Measurements from ENCODE around the gene AP5S1.

Gene AP5S1

GRCh38 chr20:3814928-3815495 is 5.3 kb upstream of the AP5S1 start:
- no peak overlapping the region for H3K4me3 ChIP-seq (ENCODE audit: low read length)
- H3K9me3 ChIP-seq (ENCODE audit: control insufficient read depth, low read depth, low read length), result no peaks in the 10 kb centered on the region
- no peaks in the 10 kb centered on the region for H3K36me3 ChIP-seq (ENCODE audit: control insufficient read depth, low read depth, low read length)
- H3K27ac ChIP-seq (ENCODE audit: low read length), result no peak overlapping the region
- H3K27me3 ChIP-seq (ENCODE audit: control insufficient read depth, insufficient read depth, low read length), result no peaks in the 10 kb centered on the region
- no peak overlapping the region for H3K9ac ChIP-seq (ENCODE audit: low read length)
- H3K4me1 ChIP-seq (ENCODE audit: control insufficient read depth, low read depth, low read length), result peaks cover 9% of the 10 kb centered on the region

- H3K27ac ChIP-seq (ENCODE audit: low read length), result no peak overlapping the region
- H3K9me3 ChIP-seq (ENCODE audit: control insufficient read depth, low read depth, low read length), result no peaks in the 10 kb centered on the region
- H3K4me1 ChIP-seq (ENCODE audit: control insufficient read depth, low read depth, low read length), result peaks cover 9% of the 10 kb centered on the region
Measured at GRCh38 chr20:3815703-3816315, 4.5 kb upstream of the AP5S1 start.

GRCh38 chr20:3818155-3819151 is 1.9 kb upstream of the AP5S1 start:
- H3K4me3 ChIP-seq (ENCODE audit: low read length), result no peak overlapping the region
- H3K27ac ChIP-seq (ENCODE audit: low read length), result no peak overlapping the region
- H3K27me3 ChIP-seq (ENCODE audit: control insufficient read depth, insufficient read depth, low read length), result no peaks in the 10 kb centered on the region
- no peak overlapping the region for H3K9ac ChIP-seq (ENCODE audit: low read length)
- H3K4me1 ChIP-seq (ENCODE audit: control insufficient read depth, low read depth, low read length), result peaks cover 9% of the 10 kb centered on the region
- no peaks in the 10 kb centered on the region for H3K9me3 ChIP-seq (ENCODE audit: control insufficient read depth, low read depth, low read length)
- H3K36me3 ChIP-seq (ENCODE audit: control insufficient read depth, low read depth, low read length), result no peaks in the 10 kb centered on the region

More at GRCh38 chr20:3815703-3816315, 4.5 kb upstream of the AP5S1 start:
- Histone ChIP-seq H3K9ac (ENCODE audit: low read length) (no peak overlapping the region), H3K27me3 (ENCODE audit: control insufficient read depth, insufficient read depth, low read length) (no peaks in the 10 kb centered on the region), H3K36me3 (ENCODE audit: control insufficient read depth, low read depth, low read length) (no peaks in the 10 kb centered on the region), H3K4me3 (ENCODE audit: low read length) (no peak overlapping the region)

GRCh38 chr20:3819411-3820047 is 818 bp upstream of the AP5S1 start:
- peaks cover 9% of the 10 kb centered on the region for H3K4me1 ChIP-seq (ENCODE audit: control insufficient read depth, low read depth, low read length)
- H3K27ac ChIP-seq (ENCODE audit: low read length), result no peak overlapping the region

GRCh38 chr20:3820901-3821727 is 767 bp downstream of the AP5S1 start:
- H3K4me3 ChIP-seq (ENCODE audit: low read length), result peak overlapping the region; percentile 92
- H3K27ac ChIP-seq (ENCODE audit: low read length), result peak overlapping the region; percentile 82
- peaks cover 6% of the 10 kb centered on the region for H3K4me1 ChIP-seq (ENCODE audit: control insufficient read depth, low read depth, low read length)
- no peaks in the 10 kb centered on the region for H3K36me3 ChIP-seq (ENCODE audit: control insufficient read depth, low read depth, low read length)
- no peaks in the 10 kb centered on the region for H3K27me3 ChIP-seq (ENCODE audit: control insufficient read depth, insufficient read depth, low read length)
- no peaks in the 10 kb centered on the region for H3K9me3 ChIP-seq (ENCODE audit: control insufficient read depth, low read depth, low read length)
- peak overlapping the region; percentile 90 for H3K9ac ChIP-seq (ENCODE audit: low read length)

More at GRCh38 chr20:3819411-3820047, 818 bp upstream of the AP5S1 start:
- no peaks in the 10 kb centered on the region for H3K9me3 ChIP-seq (ENCODE audit: control insufficient read depth, low read depth, low read length)
- no peaks in the 10 kb centered on the region for H3K36me3 ChIP-seq (ENCODE audit: control insufficient read depth, low read depth, low read length)
- H3K9ac ChIP-seq (ENCODE audit: low read length), result peak overlapping the region; percentile 90
- H3K4me3 ChIP-seq (ENCODE audit: low read length), result peak overlapping the region; percentile 92
- H3K27me3 ChIP-seq (ENCODE audit: control insufficient read depth, insufficient read depth, low read length), result no peaks in the 10 kb centered on the region

- H3K36me3 ChIP-seq (ENCODE audit: control insufficient read depth, low read depth, low read length), result no peaks in the 10 kb centered on the region
- H3K9me3 ChIP-seq (ENCODE audit: control insufficient read depth, low read depth, low read length), result no peaks in the 10 kb centered on the region
- no peaks in the 10 kb centered on the region for H3K27me3 ChIP-seq (ENCODE audit: control insufficient read depth, insufficient read depth, low read length)
- H3K27ac ChIP-seq (ENCODE audit: low read length), result no peak overlapping the region
- H3K4me3 ChIP-seq (ENCODE audit: low read length), result no peak overlapping the region
- peaks cover 3% of the 10 kb centered on the region for H3K4me1 ChIP-seq (ENCODE audit: control insufficient read depth, low read depth, low read length)
- no peak overlapping the region for H3K9ac ChIP-seq (ENCODE audit: low read length)
Measured at GRCh38 chr20:3821996-3822395, 1.6 kb downstream of the AP5S1 start.

- Histone ChIP-seq H3K36me3 (ENCODE audit: control insufficient read depth, low read depth, low read length) (no peaks in the 10 kb centered on the region), H3K9me3 (ENCODE audit: control insufficient read depth, low read depth, low read length) (no peaks in the 10 kb centered on the region), H3K27ac (ENCODE audit: low read length) (no peak overlapping the region), H3K4me3 (ENCODE audit: low read length) (no peak overlapping the region), H3K9ac (ENCODE audit: low read length) (no peak overlapping the region), H3K4me1 (ENCODE audit: control insufficient read depth, low read depth, low read length) (peaks cover 3% of the 10 kb centered on the region), H3K27me3 (ENCODE audit: control insufficient read depth, insufficient read depth, low read length) (no peaks in the 10 kb centered on the region)
Measured at GRCh38 chr20:3823881-3824280, 3.5 kb downstream of the AP5S1 start.

GRCh38 chr20:3825526-3825925 is 5.2 kb downstream of the AP5S1 start:
- H3K9me3 ChIP-seq (ENCODE audit: control insufficient read depth, low read depth, low read length), result no peaks in the 10 kb centered on the region
- H3K27ac ChIP-seq (ENCODE audit: low read length), result no peak overlapping the region
- no peak overlapping the region for H3K4me3 ChIP-seq (ENCODE audit: low read length)
- H3K9ac ChIP-seq (ENCODE audit: low read length), result no peak overlapping the region
- H3K27me3 ChIP-seq (ENCODE audit: control insufficient read depth, insufficient read depth, low read length), result no peaks in the 10 kb centered on the region
- no peaks in the 10 kb centered on the region for H3K36me3 ChIP-seq (ENCODE audit: control insufficient read depth, low read depth, low read length)
- no peaks in the 10 kb centered on the region for H3K4me1 ChIP-seq (ENCODE audit: control insufficient read depth, low read depth, low read length)

- Histone ChIP-seq H3K9me3 (ENCODE audit: control insufficient read depth, low read depth, low read length) (no peaks in the 10 kb centered on the region), H3K27ac (ENCODE audit: low read length) (no peak overlapping the region), H3K27me3 (ENCODE audit: control insufficient read depth, insufficient read depth, low read length) (no peaks in the 10 kb centered on the region), H3K4me1 (ENCODE audit: control insufficient read depth, low read depth, low read length) (no peaks in the 10 kb centered on the region), H3K9ac (ENCODE audit: low read length) (no peak overlapping the region), H3K4me3 (ENCODE audit: low read length) (no peak overlapping the region), H3K36me3 (ENCODE audit: control insufficient read depth, low read depth, low read length) (no peaks in the 10 kb centered on the region)
Measured at GRCh38 chr20:3826420-3826819, 6.1 kb downstream of the AP5S1 start.

GRCh38 chr20:3828798-3829197 is 8.5 kb downstream of the AP5S1 start:
- Histone ChIP-seq H3K36me3 (ENCODE audit: control insufficient read depth, low read depth, low read length) (no peaks in the 10 kb centered on the region), H3K27ac (ENCODE audit: low read length) (no peak overlapping the region), H3K27me3 (ENCODE audit: control insufficient read depth, insufficient read depth, low read length) (no peaks in the 10 kb centered on the region), H3K4me3 (ENCODE audit: low read length) (no peak overlapping the region), H3K9ac (ENCODE audit: low read length) (no peak overlapping the region), H3K9me3 (ENCODE audit: control insufficient read depth, low read depth, low read length) (no peaks in the 10 kb centered on the region), H3K4me1 (ENCODE audit: control insufficient read depth, low read depth, low read length) (no peaks in the 10 kb centered on the region)
